ENCODE data around the gene SRCAP.

DNA sequence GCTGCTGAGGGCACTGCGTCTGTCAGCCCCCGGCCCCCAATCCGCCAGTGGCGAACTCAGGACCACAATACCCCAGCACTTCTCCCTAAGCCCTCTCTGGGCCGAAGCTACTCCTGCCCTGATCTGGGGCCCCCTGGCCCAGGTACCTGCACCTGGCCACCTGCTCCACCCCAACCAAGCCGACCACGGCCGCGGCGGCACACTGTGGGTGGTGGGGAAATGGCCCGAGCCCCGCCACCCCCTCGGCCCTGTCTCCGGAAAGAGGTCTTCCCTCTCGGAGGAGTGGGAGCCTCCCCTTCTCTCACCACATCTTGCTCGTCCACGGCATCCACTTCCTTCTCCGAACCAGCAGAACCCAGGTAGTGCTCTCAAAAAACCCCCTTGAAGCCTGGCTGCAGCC is 44.1 kb upstream of the SRCAP start:
- TF ChIP-seq, protein P1, sequence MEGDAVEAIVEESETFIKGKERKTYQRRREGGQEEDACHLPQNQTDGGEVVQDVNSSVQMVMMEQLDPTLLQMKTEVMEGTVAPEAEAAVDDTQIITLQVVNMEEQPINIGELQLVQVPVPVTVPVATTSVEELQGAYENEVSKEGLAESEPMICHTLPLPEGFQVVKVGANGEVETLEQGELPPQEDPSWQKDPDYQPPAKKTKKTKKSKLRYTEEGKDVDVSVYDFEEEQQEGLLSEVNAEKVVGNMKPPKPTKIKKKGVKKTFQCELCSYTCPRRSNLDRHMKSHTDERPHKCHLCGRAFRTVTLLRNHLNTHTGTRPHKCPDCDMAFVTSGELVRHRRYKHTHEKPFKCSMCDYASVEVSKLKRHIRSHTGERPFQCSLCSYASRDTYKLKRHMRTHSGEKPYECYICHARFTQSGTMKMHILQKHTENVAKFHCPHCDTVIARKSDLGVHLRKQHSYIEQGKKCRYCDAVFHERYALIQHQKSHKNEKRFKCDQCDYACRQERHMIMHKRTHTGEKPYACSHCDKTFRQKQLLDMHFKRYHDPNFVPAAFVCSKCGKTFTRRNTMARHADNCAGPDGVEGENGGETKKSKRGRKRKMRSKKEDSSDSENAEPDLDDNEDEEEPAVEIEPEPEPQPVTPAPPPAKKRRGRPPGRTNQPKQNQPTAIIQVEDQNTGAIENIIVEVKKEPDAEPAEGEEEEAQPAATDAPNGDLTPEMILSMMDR (IDR thresholded peaks at IDR 0.05): no peak
- no peak for TF ChIP-seq POLR2AphosphoS5 (IDR thresholded peaks at IDR 0.05; ENCODE audit: insufficient read depth in 1 of 2, low read depth in 1 of 2)
- no peak for TF ChIP-seq POLR2A (IDR thresholded peaks at IDR 0.05)
